ENCODE measurements around the gene SLIT3.

SLIT3 gene

GRCh38 chr5:168781941-168782571 lies 518.9 kb downstream of the SLIT3 start:
- DNase-seq, result no peak

- DNase-seq, result no peak
Measured at GRCh38 chr5:168780888-168781287, 520.1 kb downstream of the SLIT3 start.

- DNase-seq, result no peak
Measured at GRCh38 chr5:168779333-168779732, 521.6 kb downstream of the SLIT3 start.

- no peak for DNase-seq
Measured at GRCh38 chr5:168778536-168778935, 522.4 kb downstream of the SLIT3 start.

GRCh38 chr5:168777651-168778050 lies 523.3 kb downstream of the SLIT3 start:
- DNase-seq, result no peak

GRCh38 chr5:168776070-168776469 lies 524.9 kb downstream of the SLIT3 start:
- DNase-seq, result no peak

- DNase-seq, result no peak
Measured at GRCh38 chr5:168773226-168773625, 527.7 kb downstream of the SLIT3 start.

GRCh38 chr5:168772316-168772961 lies 528.5 kb downstream of the SLIT3 start:
- no peak for DNase-seq

GRCh38 chr5:168771678-168772077 lies 529.3 kb downstream of the SLIT3 start:
- DNase-seq, result no peak

GRCh38 chr5:168770996-168771395 lies 529.9 kb downstream of the SLIT3 start:
- no peak for DNase-seq

GRCh38 chr5:168770036-168770498 lies 530.9 kb downstream of the SLIT3 start:
- no peak for DNase-seq

- no peak for DNase-seq
Measured at GRCh38 chr5:168768172-168768571, 532.8 kb downstream of the SLIT3 start.

- no peak for DNase-seq
Measured at GRCh38 chr5:168766426-168766700, 534.6 kb downstream of the SLIT3 start.

GRCh38 chr5:168765551-168766425 lies 535.2 kb downstream of the SLIT3 start:
- no peak for DNase-seq

GRCh38 chr5:168765086-168765550 lies 535.8 kb downstream of the SLIT3 start:
- no peak for DNase-seq

- DNase-seq, result no peak
Measured at GRCh38 chr5:168756453-168757391, 544.2 kb downstream of the SLIT3 start.

GRCh38 chr5:168755548-168756093 lies 545.3 kb downstream of the SLIT3 start:
- DNase-seq, result no peak

- no peak for DNase-seq
Measured at GRCh38 chr5:168753691-168754254, 547.2 kb downstream of the SLIT3 start.

GRCh38 chr5:168752416-168753190 lies 548.3 kb downstream of the SLIT3 start:
- DNase-seq, result no peak

- no peak for DNase-seq
Measured at GRCh38 chr5:168752012-168752411, 548.9 kb downstream of the SLIT3 start.

- DNase-seq, result no peak
Measured at GRCh38 chr5:168750926-168751325, 550.0 kb downstream of the SLIT3 start.

Measured in NCI-H748 treated with DMSO at 0.1 percent for 48 hours (cell line).